A549 (cell line): ENCODE results near the gene PLEKHA7. TPM values are rescaled to one million over a fixed set of nuclear protein-coding genes. Genes with fewer than 3 reads are reported as not detected.

ENCODE experiments used
- ATAC-seq, 2 experiments: fragments of 200-7000 bp in 1 of 2; fragments of >200 bp in 1 of 2; cut with Nextera tagmentation in 1 of 2; cut with Tn5 transposase in 1 of 2; 3 replicates each; pipeline versions ENCODE4 v1.8.0 to v1.9.1; 2018 to 2020; ENCODE audit warnings: mild to moderate bottlenecking in 1 of 2, moderate library complexity in 1 of 2
- CTCF ChIA-PET: fragments of 300-600 bp; sonication (Branson Sonifier 250); formaldehyde crosslinking; extraction: SDS; loops from one replicate; lab custom pipeline; 2021; ENCODE audit warnings: antibody characterized with exemption, inconsistent platforms; lab: Yijun Ruan, JAX
- POLR2A ChIA-PET: fragments of 350-600 bp; formaldehyde crosslinking; extraction: SDS; loops from one replicate; lab custom pipeline; 2021; ENCODE audit warnings: antibody characterized with exemption, inconsistent platforms; lab: Yijun Ruan, JAX
- DNase-seq, 2 experiments: peaks; one replicate each; pipeline versions ENCODE4 v3.0.0 to v3.0.0-alpha.2; 2011 to 2016; ENCODE audit warnings: low read depth in 1 of 2, low spot score in 1 of 2
- FAIRE-seq: peaks from 2 replicates; lab custom pipeline; 2011; peaks lifted over from hg19 to GRCh38; lab: Jason Lieb, UNC
- H3K27ac ChIP-seq, 2 experiments: fragments of >200 bp; sonication (Bioruptor Twin); formaldehyde crosslinking; 3 replicates each; pipeline ENCODE4 v1.5.1; 2016 to 2017
- H3K4me1 ChIP-seq: fragments of >200 bp; sonication (Bioruptor Twin); formaldehyde crosslinking; 3 replicates; pipeline ENCODE4 v1.6.1; 2016
- H3K4me2 ChIP-seq: fragments of >200 bp; sonication (Bioruptor Twin); formaldehyde crosslinking; 3 replicates; pipeline ENCODE4 v1.6.1; 2016
- H3K4me3 ChIP-seq: fragments of >200 bp; sonication (Bioruptor Twin); formaldehyde crosslinking; 3 replicates; pipeline ENCODE4 v1.5.1; 2016
- H3K9me3 ChIP-seq: fragments of >200 bp; sonication (Bioruptor Twin); formaldehyde crosslinking; 3 replicates; pipeline ENCODE4 v1.6.1; 2016
- BHLHE40 ChIP-seq: IDR thresholded peaks from 2 replicates; pipeline ENCODE4 v1.6.1; 2012; ENCODE audit warnings: low read depth, low read length, inconsistent platforms
- CHD2 ChIP-seq: fragments of 150-350 bp; IDR thresholded peaks from 2 replicates; pipeline ENCODE4 v1.6.1; 2014; ENCODE audit warnings: low read length; ENCODE audit not compliant: partially characterized antibody
- EHF ChIP-seq: fragments of 250-450 bp; sonication (Bioruptor Pico); IDR thresholded peaks from 2 replicates; pipeline ENCODE4 v1.5.0; 2020; ENCODE audit warnings: mild to moderate bottlenecking
- FOXS1 ChIP-seq: fragments of 250-450 bp; sonication (Bioruptor Pico); IDR thresholded peaks from 2 replicates; pipeline ENCODE4 v1.5.0; 2020; ENCODE audit warnings: mild to moderate bottlenecking, moderate library complexity
- HDAC2 ChIP-seq: fragments of 200-600 bp; sonication (generic); IDR thresholded peaks from 2 replicates; pipeline ENCODE4 v1.6.1; 2016
- JUNB ChIP-seq: fragments of >200 bp; sonication (Bioruptor Twin); formaldehyde crosslinking; IDR thresholded peaks from 2 replicates; pipeline ENCODE4 v1.6.1; 2016
- NPAS2 ChIP-seq: fragments of 250-450 bp; sonication (Bioruptor Pico); IDR thresholded peaks from 2 replicates; pipeline ENCODE4 v1.8.0; 2022; ENCODE audit warnings: mild to moderate bottlenecking, moderate library complexity, borderline replicate concordance
- PHF8 ChIP-seq: fragments of 200-600 bp; sonication (generic); IDR thresholded peaks from 2 replicates; pipeline ENCODE4 v1.6.1; 2016; ENCODE audit warnings: low read depth, mild to moderate bottlenecking, antibody characterized with exemption, moderate library complexity, borderline replicate concordance
- POLR2AphosphoS2 ChIP-seq: conservative IDR thresholded peaks from 2 replicates; pipeline ENCODE4 v1.6.1; 2012; ENCODE audit warnings: low read length, improper control_type of control experiment, inconsistent platforms
- RFX5 ChIP-seq: fragments of 450-650 bp; IDR thresholded peaks from 2 replicates; pipeline ENCODE4 v1.7.1; 2014; ENCODE audit warnings: antibody characterized with exemption, mild to moderate bottlenecking, moderate library complexity
- SMC3 ChIP-seq: fragments of >200 bp; sonication (Bioruptor Twin); formaldehyde crosslinking; IDR thresholded peaks from 3 replicates; pipeline ENCODE4 v1.6.1; 2018; ENCODE audit warnings: inconsistent platforms
- ZNF302 ChIP-seq: fragments of 250-450 bp; sonication (Bioruptor Pico); IDR thresholded peaks from 2 replicates; pipeline ENCODE4 v1.9.0; 2021; ENCODE audit warnings: inconsistent platforms, mild to moderate bottlenecking, moderate library complexity
- WGBS: methylation state at CpG from one replicate; pipeline ENCODE4 v1.1.6; 2017; ENCODE audit errors: missing lambda C conversion rate; 5-methylcytosine and 5-hydroxymethylcytosine counted together
- polyA plus RNA-seq, 4 experiments: library from polyadenylated mRNA; depleted of rRNA in 3 of 4; stranded (reverse); fragments of >200 nt; fragmentation: RNase III in 1 of 4; extraction: RNeasy Plus Mini Kit Qiagen cat#74134 plus additional on column Dnase treatment in 1 of 4; gene quantifications; 2 replicates in 3 of 4; 3 replicates in 1 of 4; pipeline ENCODE4 v1.2.3, GENCODE V29; 2011 to 2017
- TF ChIP-seq, protein P1 (sequence below): fragments of >200 bp; sonication (Bioruptor Twin); formaldehyde crosslinking; IDR thresholded peaks from 3 replicates; pipeline ENCODE4 v1.5.1; 2016
- TF ChIP-seq, protein P2 (sequence below): fragments of 450-650 bp; IDR thresholded peaks from 2 replicates; pipeline ENCODE4 v1.6.1; 2014; ENCODE audit warnings: antibody characterized with exemption
- TF ChIP-seq, protein P3 (sequence below): fragments of >200 bp; sonication (Bioruptor Twin); formaldehyde crosslinking; IDR thresholded peaks from 3 replicates; pipeline ENCODE4 v1.6.1; 2016
- TF ChIP-seq, protein P4 (sequence below): IDR thresholded peaks from 2 replicates; pipeline ENCODE4 v1.6.1; 2012; ENCODE audit warnings: low read depth, borderline replicate concordance

Gene PLEKHA7
- polyA plus RNA-seq, 2 of the 4 experiments (the other 2 are of a cell fraction): 8.7 to 13.8 TPM

DNA sequence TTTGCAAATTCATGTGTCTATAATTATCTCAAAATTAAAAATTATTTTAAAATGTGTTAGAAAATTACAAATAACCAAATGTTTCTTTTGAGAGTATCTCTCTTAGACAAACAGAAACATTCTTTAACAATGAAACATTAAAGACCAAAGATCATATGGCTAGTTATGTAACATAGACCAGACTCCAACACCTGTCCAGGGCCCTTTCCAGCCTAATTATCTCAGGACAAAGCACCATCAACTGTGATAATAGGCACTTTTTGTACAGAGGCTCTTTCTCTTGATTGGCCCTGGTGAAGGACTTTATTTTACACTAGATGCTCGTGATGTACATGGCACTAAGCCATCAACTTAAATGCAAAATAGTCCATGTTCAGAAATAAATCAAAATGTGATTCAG, 5.0 kb upstream of the PLEKHA7 start (continued):
- TF ChIP-seq, protein P1, sequence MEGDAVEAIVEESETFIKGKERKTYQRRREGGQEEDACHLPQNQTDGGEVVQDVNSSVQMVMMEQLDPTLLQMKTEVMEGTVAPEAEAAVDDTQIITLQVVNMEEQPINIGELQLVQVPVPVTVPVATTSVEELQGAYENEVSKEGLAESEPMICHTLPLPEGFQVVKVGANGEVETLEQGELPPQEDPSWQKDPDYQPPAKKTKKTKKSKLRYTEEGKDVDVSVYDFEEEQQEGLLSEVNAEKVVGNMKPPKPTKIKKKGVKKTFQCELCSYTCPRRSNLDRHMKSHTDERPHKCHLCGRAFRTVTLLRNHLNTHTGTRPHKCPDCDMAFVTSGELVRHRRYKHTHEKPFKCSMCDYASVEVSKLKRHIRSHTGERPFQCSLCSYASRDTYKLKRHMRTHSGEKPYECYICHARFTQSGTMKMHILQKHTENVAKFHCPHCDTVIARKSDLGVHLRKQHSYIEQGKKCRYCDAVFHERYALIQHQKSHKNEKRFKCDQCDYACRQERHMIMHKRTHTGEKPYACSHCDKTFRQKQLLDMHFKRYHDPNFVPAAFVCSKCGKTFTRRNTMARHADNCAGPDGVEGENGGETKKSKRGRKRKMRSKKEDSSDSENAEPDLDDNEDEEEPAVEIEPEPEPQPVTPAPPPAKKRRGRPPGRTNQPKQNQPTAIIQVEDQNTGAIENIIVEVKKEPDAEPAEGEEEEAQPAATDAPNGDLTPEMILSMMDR: no peak

DNA sequence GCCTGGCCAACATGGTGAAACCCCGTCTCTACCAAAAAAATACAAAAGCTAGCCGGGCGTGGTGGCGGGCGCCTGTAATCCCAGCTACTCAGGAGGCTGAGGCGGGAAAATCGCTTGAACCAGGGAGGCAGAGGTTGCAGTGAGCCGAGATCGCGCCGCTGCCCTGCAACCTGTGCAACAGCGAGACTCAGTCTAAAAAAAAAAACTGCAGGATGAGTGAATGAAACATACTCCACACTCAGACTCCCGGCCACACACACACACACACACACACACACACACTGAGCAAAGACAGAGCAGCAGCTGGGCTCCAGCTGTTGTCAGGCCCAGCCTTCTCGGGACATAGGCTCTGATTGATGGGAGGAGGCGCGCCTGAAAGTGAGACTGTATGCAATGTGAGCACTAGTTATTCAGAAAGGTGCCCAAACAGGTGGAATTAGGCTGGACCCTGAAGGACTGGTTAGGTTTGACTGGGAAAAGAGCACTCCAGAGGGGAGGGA, 1.5 kb upstream of the PLEKHA7 start:
- H3K9me3 ChIP-seq: no peaks in the 10 kb centered on the region
- peak overlapping the region; percentile 95 for H3K27ac ChIP-seq
- H3K4me3 ChIP-seq: peak overlapping the region; percentile 69
- DNase-seq (peak in 1 of 2 experiments; percentile 12), FAIRE-seq (no peak), ATAC-seq (no peak)
- peak overlapping the region; percentile 79 for H3K4me2 ChIP-seq
- ChIA-PET CTCF (interaction anchor here (0.6 to 3.0 kb wide), 21 partner anchors 9 to 254 kb away, joined by 3 to 21 read pairs (median 3); no protein-coding TSS in a partner anchor), POLR2A (interaction anchor here (0.7 to 3.9 kb wide), 5 partner anchors 14 to 61 kb away, joined by 3 to 37 read pairs (median 3); partner anchors contain the start of gene RPS13)
- TF ChIP-seq, protein P2, sequence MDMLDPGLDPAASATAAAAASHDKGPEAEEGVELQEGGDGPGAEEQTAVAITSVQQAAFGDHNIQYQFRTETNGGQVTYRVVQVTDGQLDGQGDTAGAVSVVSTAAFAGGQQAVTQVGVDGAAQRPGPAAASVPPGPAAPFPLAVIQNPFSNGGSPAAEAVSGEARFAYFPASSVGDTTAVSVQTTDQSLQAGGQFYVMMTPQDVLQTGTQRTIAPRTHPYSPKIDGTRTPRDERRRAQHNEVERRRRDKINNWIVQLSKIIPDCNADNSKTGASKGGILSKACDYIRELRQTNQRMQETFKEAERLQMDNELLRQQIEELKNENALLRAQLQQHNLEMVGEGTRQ: no peak
- TF ChIP-seq CHD2: no peak
- TF ChIP-seq EHF (CRISPR knock-in tag): no peak
- TF ChIP-seq FOXS1 (CRISPR knock-in tag): no peak
- TF ChIP-seq BHLHE40: no peak
- no peak for TF ChIP-seq POLR2AphosphoS2
- TF ChIP-seq, protein P3, sequence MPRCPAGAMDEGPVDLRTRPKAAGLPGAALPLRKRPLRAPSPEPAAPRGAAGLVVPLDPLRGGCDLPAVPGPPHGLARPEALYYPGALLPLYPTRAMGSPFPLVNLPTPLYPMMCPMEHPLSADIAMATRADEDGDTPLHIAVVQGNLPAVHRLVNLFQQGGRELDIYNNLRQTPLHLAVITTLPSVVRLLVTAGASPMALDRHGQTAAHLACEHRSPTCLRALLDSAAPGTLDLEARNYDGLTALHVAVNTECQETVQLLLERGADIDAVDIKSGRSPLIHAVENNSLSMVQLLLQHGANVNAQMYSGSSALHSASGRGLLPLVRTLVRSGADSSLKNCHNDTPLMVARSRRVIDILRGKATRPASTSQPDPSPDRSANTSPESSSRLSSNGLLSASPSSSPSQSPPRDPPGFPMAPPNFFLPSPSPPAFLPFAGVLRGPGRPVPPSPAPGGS: no peak
- no peak for TF ChIP-seq PHF8
- TF ChIP-seq, protein P1: no peak
- no peak for TF ChIP-seq JUNB
- no peak for TF ChIP-seq ZNF302
- TF ChIP-seq, protein P4, sequence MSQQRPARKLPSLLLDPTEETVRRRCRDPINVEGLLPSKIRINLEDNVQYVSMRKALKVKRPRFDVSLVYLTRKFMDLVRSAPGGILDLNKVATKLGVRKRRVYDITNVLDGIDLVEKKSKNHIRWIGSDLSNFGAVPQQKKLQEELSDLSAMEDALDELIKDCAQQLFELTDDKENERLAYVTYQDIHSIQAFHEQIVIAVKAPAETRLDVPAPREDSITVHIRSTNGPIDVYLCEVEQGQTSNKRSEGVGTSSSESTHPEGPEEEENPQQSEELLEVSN: no peak
- no peak for TF ChIP-seq RFX5
- TF ChIP-seq SMC3: no peak
- no peak for TF ChIP-seq NPAS2 (CRISPR knock-in tag)
- no peak for TF ChIP-seq HDAC2
- H3K4me1 ChIP-seq: peaks cover 54% of the 10 kb centered on the region
- WGBS: 57% methylated on average over 16 of the region's 16 CpGs
